Neuronal stem cell (in vitro differentiated cells): ENCODE data around the gene CINP.

Experiments used
- DNase-seq: peaks from one replicate; pipeline ENCODE4 v3.0.0-alpha.2; 2013; ENCODE audit warnings: low spot score
- H2AFZ ChIP-seq: one replicate; pipeline ENCODE4 v1.6.1; 2013; ENCODE audit warnings: mild to moderate bottlenecking, low read length, inconsistent platforms
- H2AK5ac ChIP-seq: 2 replicates; pipeline ENCODE4 v1.6.1; 2013; ENCODE audit warnings: low read depth, mild to moderate bottlenecking, inconsistent platforms, low read length, moderate library complexity, mixed read lengths
- H2BK120ac ChIP-seq: 2 replicates; pipeline ENCODE4 v1.6.1; 2013; ENCODE audit warnings: low read depth, mild to moderate bottlenecking, inconsistent platforms, low read length, moderate library complexity, mixed read lengths
- H2BK12ac ChIP-seq: one replicate; pipeline ENCODE4 v1.6.1; 2013; ENCODE audit warnings: low read length, inconsistent platforms
- H2BK15ac ChIP-seq: 2 replicates; pipeline ENCODE4 v1.6.1; 2013; ENCODE audit warnings: mild to moderate bottlenecking, low read length, inconsistent platforms, mixed read lengths
- H2BK5ac ChIP-seq: one replicate; pipeline ENCODE4 v1.6.1; 2013; ENCODE audit warnings: inconsistent platforms, mild to moderate bottlenecking, low read length, moderate library complexity
- H3K14ac ChIP-seq: one replicate; pipeline ENCODE4 v1.6.1; 2013; ENCODE audit warnings: low read length, inconsistent platforms
- H3K18ac ChIP-seq: 2 replicates; pipeline ENCODE4 v1.6.1; 2013; ENCODE audit warnings: low read length, inconsistent platforms
- H3K23ac ChIP-seq: 2 replicates; pipeline ENCODE4 v1.6.1; 2013; ENCODE audit warnings: low read depth, mild to moderate bottlenecking, mixed read lengths, low read length, inconsistent platforms; ENCODE audit not compliant: poor library complexity
- H3K27ac ChIP-seq: replicated peaks from 3 replicates; pipeline ENCODE4 v1.5.1; 2013; ENCODE audit warnings: low read length, inconsistent platforms
- H3K27me3 ChIP-seq, 3 experiments: 2 replicates each; pipeline ENCODE4 v1.6.1; 2013; ENCODE audit warnings: low read length in 3 of 3, mild to moderate bottlenecking in 2 of 3, inconsistent platforms in 1 of 3, low read depth in 1 of 3, mixed read lengths in 1 of 3, moderate library complexity in 1 of 3; ENCODE audit not compliant: control insufficient read depth in 3 of 3, insufficient read depth in 3 of 3
- H3K36me3 ChIP-seq, 2 donors: replicated peaks in 1 of 2; 2 replicates each; pipeline ENCODE4 v1.6.1; 2013; ENCODE audit warnings: low read length in 2 of 2; ENCODE audit not compliant: control insufficient read depth in 2 of 2, insufficient read depth in 2 of 2
- H3K4ac ChIP-seq: 2 replicates; pipeline ENCODE4 v1.6.1; 2013; ENCODE audit warnings: inconsistent platforms, mild to moderate bottlenecking, low read length, moderate library complexity
- H3K4me1 ChIP-seq, 2 donors: 1 replicate in 1 of 2; 2 replicates in 1 of 2; pipeline ENCODE4 v1.6.1; 2013; ENCODE audit warnings: low read length in 2 of 2, low read depth in 1 of 2; ENCODE audit not compliant: control insufficient read depth in 2 of 2, insufficient read depth in 1 of 2
- H3K4me2 ChIP-seq: one replicate; pipeline ENCODE4 v1.6.1; 2013; ENCODE audit warnings: mild to moderate bottlenecking, low read length, inconsistent platforms; ENCODE audit not compliant: insufficient read depth, poor library complexity, severe bottlenecking
- H3K4me3 ChIP-seq, 2 donors: 2 replicates each; pipeline ENCODE4 v1.5.1; 2013; ENCODE audit warnings: low read length in 2 of 2, mild to moderate bottlenecking in 2 of 2, inconsistent platforms in 1 of 2, moderate library complexity in 1 of 2
- H3K79me1 ChIP-seq: one replicate; pipeline ENCODE4 v1.6.1; 2013; ENCODE audit warnings: low read depth, mild to moderate bottlenecking, inconsistent platforms, low read length, moderate library complexity
- H3K9ac ChIP-seq: one replicate; pipeline ENCODE4 v1.6.1; 2013; ENCODE audit warnings: mild to moderate bottlenecking, low read depth, low read length, inconsistent platforms; ENCODE audit not compliant: poor library complexity
- H3K9me3 ChIP-seq, 2 donors: replicated peaks in 1 of 2; 2 replicates each; pipeline versions ENCODE3 to v1.6.1; 2013; ENCODE audit warnings: low read length in 2 of 2, mild to moderate bottlenecking in 2 of 2, inconsistent platforms in 1 of 2, low read depth in 1 of 2, mixed read lengths in 1 of 2, moderate library complexity in 1 of 2; ENCODE audit not compliant: control insufficient read depth in 2 of 2, insufficient read depth in 1 of 2
- H4K8ac ChIP-seq: one replicate; pipeline ENCODE4 v1.6.1; 2013; ENCODE audit warnings: low read depth, mild to moderate bottlenecking, inconsistent platforms, low read length, moderate library complexity
- H4K91ac ChIP-seq: one replicate; pipeline ENCODE4 v1.6.1; 2013; ENCODE audit warnings: low read length, low read depth, mild to moderate bottlenecking, inconsistent platforms; ENCODE audit not compliant: poor library complexity
- whole genome bisulfite sequencing, 2 donors: extraction: QIAGEN DNeasy Blood & Tissue Kit; methylation state at CpG; one replicate each; pipeline ENCODE4 v1.1.7; 2013; ENCODE audit warnings: missing lambda C conversion rate in 2 of 2, mixed read lengths in 1 of 2; ENCODE audit not compliant: insufficient read length in 2 of 2, insufficient replicate concordance in 1 of 2; ENCODE audit errors: extremely low coverage in 2 of 2; 5-methylcytosine and 5-hydroxymethylcytosine counted together

CINP gene

DNA sequence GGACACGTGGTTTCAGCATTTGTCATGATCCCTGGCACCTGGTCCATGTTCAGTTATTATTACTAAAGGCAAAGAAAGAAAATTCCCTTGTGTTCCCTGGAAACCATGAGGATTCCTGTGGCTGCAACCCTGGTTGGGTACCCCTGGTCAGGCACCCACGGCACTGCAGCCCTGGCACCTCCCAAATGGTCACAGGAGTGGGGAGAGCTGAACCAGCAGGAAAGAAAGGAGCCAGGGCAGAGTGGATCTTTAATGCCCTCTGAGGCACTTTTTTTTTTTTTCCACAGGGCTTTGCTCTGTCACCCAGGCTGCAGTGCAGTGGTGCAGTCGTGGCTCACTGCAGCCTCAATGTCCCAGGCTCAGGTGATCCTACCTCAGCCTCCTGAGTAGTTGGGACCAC, 17.5 kb downstream of the CINP start:
- no peaks in the 10 kb centered on the region for H3K27me3 ChIP-seq
- H3K4me2 ChIP-seq, result no peak overlapping the region

DNA sequence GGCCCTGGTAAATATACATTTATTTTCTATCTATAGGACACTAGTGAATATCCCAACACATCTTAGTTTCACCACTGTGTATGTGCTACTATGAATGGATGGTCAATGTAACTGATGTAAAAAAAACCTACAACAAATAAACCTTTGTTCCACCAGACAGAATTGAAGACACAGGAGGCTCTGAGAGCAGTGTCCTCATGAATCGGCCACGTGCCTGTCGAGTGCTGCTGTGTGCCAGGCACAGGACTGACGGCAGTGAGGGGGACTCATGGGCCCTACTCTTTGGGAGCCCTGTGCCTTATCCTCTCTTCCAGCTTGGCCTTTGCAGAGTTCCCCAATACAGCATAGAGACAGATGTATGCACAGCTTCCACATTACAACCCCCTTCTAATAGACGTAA, 18.2 kb downstream of the CINP start:
- peaks cover 28 to 82% of the 10 kb centered on the region in 2 donors for H3K36me3 ChIP-seq
- DNase-seq, result no peak
- H2BK5ac ChIP-seq, result no peak overlapping the region
- H2AK5ac ChIP-seq, result no peak overlapping the region
- H3K14ac ChIP-seq, result no peak overlapping the region
- no peaks in the 10 kb centered on the region for H3K79me1 ChIP-seq
- H3K9ac ChIP-seq, result no peak overlapping the region
- H3K4me2 ChIP-seq, result no peak overlapping the region
- H3K4ac ChIP-seq, result no peak overlapping the region
- no peak overlapping the region for H3K27ac ChIP-seq
- no peak overlapping the region for H3K23ac ChIP-seq
- H3K4me3 ChIP-seq, result no peak overlapping the region
- no peak overlapping the region for H4K91ac ChIP-seq
- no CpG with 5 or more reads among the region's 5 CpGs for WGBS, 2 donors
- no peak overlapping the region for H2BK120ac ChIP-seq
- H3K27me3 ChIP-seq, result no peaks in the 10 kb centered on the region
- no peak overlapping the region for H3K18ac ChIP-seq
- no peak overlapping the region for H2AFZ ChIP-seq
- no peak overlapping the region for H2BK15ac ChIP-seq
- H3K4me1 ChIP-seq, result no peaks in the 10 kb centered on the region
- no peaks in the 10 kb centered on the region for H3K9me3 ChIP-seq
- H2BK12ac ChIP-seq, result no peak overlapping the region
- H4K8ac ChIP-seq, result no peak overlapping the region

More for the DNA sequence above, 17.5 kb downstream of the CINP start:
- Histone ChIP-seq H4K8ac (no peak overlapping the region), H4K91ac (no peak overlapping the region), H2AFZ (no peak overlapping the region), H3K23ac (no peak overlapping the region), H3K27ac (no peak overlapping the region), H3K14ac (no peak overlapping the region), H2BK15ac (no peak overlapping the region), H3K18ac (no peak overlapping the region), H3K9me3 (no peaks in the 10 kb centered on the region), H3K4ac (no peak overlapping the region), H3K9ac (no peak overlapping the region), H2AK5ac (no peak overlapping the region), H2BK12ac (no peak overlapping the region), H3K4me1 (no peaks in the 10 kb centered on the region), H3K79me1 (no peaks in the 10 kb centered on the region), H3K4me3 (no peak overlapping the region), H2BK120ac (peak overlapping the region; percentile 72), H2BK5ac (no peak overlapping the region), H3K36me3 (peaks cover 28 to 89% of the 10 kb centered on the region in 2 donors)
- no CpG with 5 or more reads among the region's 3 CpGs for WGBS, 2 donors
- DNase-seq, result no peak

DNA sequence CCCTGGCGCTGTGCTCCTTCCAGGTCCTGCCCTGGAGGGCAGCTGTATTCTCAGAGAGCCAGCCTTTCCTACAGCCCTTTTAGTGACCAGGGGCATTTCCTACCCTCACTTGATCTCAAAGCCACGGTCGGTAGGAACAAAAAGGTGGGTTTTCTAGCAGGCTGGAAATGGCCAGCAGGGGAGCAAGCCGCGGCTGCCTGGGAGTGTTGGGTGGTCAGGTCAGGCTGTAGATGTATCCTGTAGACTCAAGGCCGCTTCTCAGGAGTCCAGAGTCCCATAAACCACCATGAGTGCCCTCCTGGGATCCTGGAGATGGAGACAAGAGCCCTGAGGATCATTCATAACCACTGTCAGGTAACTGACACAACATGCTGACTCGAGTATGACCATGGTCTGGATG, 18.6 kb downstream of the CINP start:
- Histone ChIP-seq H3K36me3 (peaks cover 30 to 82% of the 10 kb centered on the region in 2 donors), H2BK120ac (no peak overlapping the region), H3K4me1 (no peaks in the 10 kb centered on the region), H2AK5ac (no peak overlapping the region), H3K27ac (no peak overlapping the region), H3K14ac (no peak overlapping the region), H3K18ac (no peak overlapping the region), H3K9ac (no peak overlapping the region), H2BK15ac (no peak overlapping the region), H2BK5ac (no peak overlapping the region), H3K4ac (no peak overlapping the region), H3K23ac (no peak overlapping the region), H4K91ac (no peak overlapping the region), H3K27me3 (no peaks in the 10 kb centered on the region), H3K4me3 (no peak overlapping the region), H3K9me3 (no peaks in the 10 kb centered on the region), H3K79me1 (no peaks in the 10 kb centered on the region), H4K8ac (no peak overlapping the region), H2AFZ (no peak overlapping the region), H2BK12ac (no peak overlapping the region), H3K4me2 (no peak overlapping the region)
- no peak for DNase-seq
- no CpG with 5 or more reads among the region's 7 CpGs for WGBS, 2 donors

DNA sequence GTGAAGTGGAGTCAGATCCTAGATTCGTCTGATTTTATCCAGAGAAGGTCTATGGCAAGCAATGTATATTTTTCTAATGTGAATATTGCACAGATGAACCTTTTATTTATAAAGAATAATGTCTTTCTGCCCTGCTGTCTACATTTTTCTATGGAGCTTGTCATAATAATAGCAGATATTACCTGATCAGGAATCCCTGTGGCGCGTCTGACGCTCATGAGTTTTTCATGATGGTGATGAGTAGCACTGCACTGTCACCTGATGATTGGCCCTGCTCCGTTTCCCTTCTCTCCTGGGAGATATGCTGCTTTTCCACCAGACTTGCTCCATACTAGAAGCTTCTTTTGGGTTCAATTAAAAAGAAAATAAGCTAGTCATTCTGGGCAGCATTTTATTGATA, 20.5 kb downstream of the CINP start:
- Histone ChIP-seq H3K27me3 (no peaks in the 10 kb centered on the region), H4K8ac (no peak overlapping the region), H4K91ac (no peak overlapping the region), H2BK120ac (no peak overlapping the region), H3K27ac (no peak overlapping the region), H2BK5ac (no peak overlapping the region), H3K4me3 (no peak overlapping the region), H3K18ac (no peak overlapping the region), H3K79me1 (no peaks in the 10 kb centered on the region), H3K4ac (no peak overlapping the region), H2AK5ac (no peak overlapping the region), H3K14ac (no peak overlapping the region), H2BK12ac (no peak overlapping the region), H3K9me3 (no peaks in the 10 kb centered on the region), H3K4me2 (no peak overlapping the region), H3K23ac (no peak overlapping the region), H2BK15ac (no peak overlapping the region), H2AFZ (no peak overlapping the region), H3K36me3 (peaks cover 35 to 82% of the 10 kb centered on the region in 2 donors), H3K4me1 (no peaks in the 10 kb centered on the region), H3K9ac (no peak overlapping the region)
- no CpG with 5 or more reads among the region's 5 CpGs for WGBS, 2 donors
- no peak for DNase-seq
